Neural cell (in vitro differentiated cells): ENCODE data around the gene DIS3L. TPM values are rescaled to one million over a fixed set of nuclear protein-coding genes. Genes with fewer than 3 reads are reported as not detected.

ENCODE experiments used
- H2AFZ ChIP-seq: fragments of 200-600, 300-800 bp; sonication (generic), shearing (Covaris generic); 2 replicates; pipeline ENCODE4 v1.6.0; 2014; ENCODE audit warnings: low read depth, mild to moderate bottlenecking, antibody characterized with exemption, low read length, moderate library complexity
- H3F3A ChIP-seq: fragments of 200-600 bp; shearing (Covaris generic); 2 replicates; pipeline ENCODE4 v1.6.1; 2016; ENCODE audit warnings: mild to moderate bottlenecking, moderate library complexity, mixed read lengths, antibody characterized with exemption, low read length; ENCODE audit not compliant: insufficient read depth, poor library complexity, severe bottlenecking
- H3K27ac ChIP-seq: fragments of 200-600, 300-800 bp; sonication (generic), shearing (Covaris generic); 2 replicates; pipeline ENCODE4 v1.5.1; 2014; ENCODE audit warnings: mild to moderate bottlenecking, low read length, moderate library complexity
- H3K27me3 ChIP-seq: fragments of 300-800, 200-600 bp; sonication (generic), shearing (Covaris generic); 2 replicates; pipeline ENCODE4 v1.6.0; 2014; ENCODE audit warnings: mild to moderate bottlenecking, low read depth, low read length, moderate library complexity; ENCODE audit not compliant: insufficient read depth
- H3K36me3 ChIP-seq: fragments of 300-800, 200-600 bp; sonication (generic), shearing (Covaris generic); 2 replicates; pipeline ENCODE4 v1.5.1; 2014; ENCODE audit warnings: mild to moderate bottlenecking, antibody characterized with exemption, low read length, moderate library complexity; ENCODE audit not compliant: insufficient read depth
- H3K4me2 ChIP-seq: fragments of 300-800, 200-600 bp; sonication (generic), shearing (Covaris generic); 2 replicates; pipeline ENCODE4 v1.6.0; 2014; ENCODE audit warnings: mild to moderate bottlenecking, low read length
- H3K4me3 ChIP-seq: fragments of 300-800, 200-600 bp; sonication (generic), shearing (Covaris generic); 2 replicates; pipeline ENCODE4 v1.5.1; 2014; ENCODE audit warnings: mild to moderate bottlenecking, low read length, moderate library complexity
- H3K79me2 ChIP-seq: fragments of 200-600 bp; shearing (Covaris generic); replicated peaks from 2 replicates; pipeline ENCODE4 v1.6.0; 2014; ENCODE audit warnings: mild to moderate bottlenecking, low read length, moderate library complexity; ENCODE audit not compliant: insufficient read depth
- H3K9ac ChIP-seq: fragments of 300-800, 200-600 bp; sonication (generic), shearing (Covaris generic); 2 replicates; pipeline ENCODE4 v1.6.1; 2016; ENCODE audit warnings: mild to moderate bottlenecking, low read length, mixed read lengths
- H3K9me2 ChIP-seq: fragments of 200-600 bp; shearing (Covaris generic); 2 replicates; pipeline ENCODE4 v1.6.1; 2016; ENCODE audit warnings: mild to moderate bottlenecking, low read length, mixed read lengths; ENCODE audit not compliant: insufficient read depth
- H3K9me3 ChIP-seq: fragments of 200-600, 300-800 bp; sonication (generic), shearing (Covaris generic); 2 replicates; pipeline ENCODE4 v1.6.1; 2016; ENCODE audit warnings: mild to moderate bottlenecking, mixed run types, low read length, moderate library complexity, mixed read lengths
- H4K20me1 ChIP-seq: fragments of 200-600 bp; shearing (Covaris generic); 2 replicates; pipeline ENCODE4 v1.6.1; 2016; ENCODE audit warnings: mild to moderate bottlenecking, mixed run types; ENCODE audit not compliant: insufficient read depth
- CTCF ChIP-seq: fragments of 450-650 bp; IDR thresholded peaks from 2 replicates; pipeline ENCODE4 v1.5.1; 2014; ENCODE audit warnings: antibody characterized with exemption, mild to moderate bottlenecking, moderate library complexity; ENCODE audit not compliant: poor library complexity, severe bottlenecking
- EP300 ChIP-seq: fragments of 450-650 bp; conservative IDR thresholded peaks from 2 replicates; pipeline ENCODE4 v1.6.1; 2014; ENCODE audit warnings: antibody characterized with exemption, mild to moderate bottlenecking, moderate library complexity; ENCODE audit not compliant: poor library complexity, severe bottlenecking
- EZH2 ChIP-seq: fragments of 200-600, 300-800 bp; shearing (Covaris generic), sonication (generic); IDR thresholded peaks from 2 replicates; pipeline ENCODE4 v1.6.1; 2014; ENCODE audit warnings: antibody characterized with exemption, low read length, borderline replicate concordance, mild to moderate bottlenecking; ENCODE audit not compliant: insufficient read depth, poor library complexity, severe bottlenecking
- MXI1 ChIP-seq: fragments of 450-650 bp; conservative IDR thresholded peaks from 2 replicates; pipeline ENCODE4 v1.6.1; 2014; ENCODE audit warnings: antibody characterized with exemption, mild to moderate bottlenecking; ENCODE audit not compliant: poor library complexity, severe bottlenecking
- POLR2AphosphoS5 ChIP-seq: IDR thresholded peaks from 2 replicates; pipeline ENCODE4 v1.6.1; 2012
- RAD21 ChIP-seq: fragments of 450-650 bp; conservative IDR thresholded peaks from 2 replicates; pipeline ENCODE4 v1.6.1; 2014; ENCODE audit warnings: antibody characterized with exemption, mild to moderate bottlenecking, moderate library complexity
- REST ChIP-seq: IDR thresholded peaks from 2 replicates; pipeline ENCODE4 v1.6.1; 2012; ENCODE audit warnings: borderline replicate concordance
- SMC3 ChIP-seq: fragments of 450-650 bp; conservative IDR thresholded peaks from 2 replicates; pipeline ENCODE4 v1.6.1; 2014; ENCODE audit warnings: antibody characterized with exemption, mild to moderate bottlenecking, moderate library complexity; ENCODE audit not compliant: poor library complexity
- TAF1 ChIP-seq: IDR thresholded peaks from 2 replicates; pipeline ENCODE4 v1.6.1; 2012; ENCODE audit warnings: low read depth
- polyA plus RNA-seq: library from polyadenylated mRNA; depleted of rRNA; stranded (reverse); fragments of >200 nt; gene quantifications from 2 replicates; pipeline ENCODE4 v1.2.3, GENCODE V29; 2014

Gene DIS3L
- polyA plus RNA-seq, 1 donor from 2014 or later, result 9.9 TPM

- Histone ChIP-seq H3K9ac (no peak overlapping the region), H4K20me1 (no peaks in the 10 kb centered on the region), H3K4me2 (no peak overlapping the region), H3K9me3 (no peaks in the 10 kb centered on the region), H3F3A (no peaks in the 10 kb centered on the region), H3K27me3 (peaks cover 68% of the 10 kb centered on the region), H3K9me2 (no peaks in the 10 kb centered on the region), H3K27ac (no peak overlapping the region), H2AFZ (no peak overlapping the region), H3K79me2 (no peaks in the 10 kb centered on the region), H3K36me3 (no peaks in the 10 kb centered on the region), H3K4me3 (no peak overlapping the region)
- TF ChIP-seq SMC3 (no peak), TAF1 (no peak), REST (no peak), RAD21 (no peak), EP300 (no peak), EZH2 (no peak), POLR2AphosphoS5 (no peak), MXI1 (no peak), CTCF (no peak)
Measured at GRCh38 chr15:66254951-66255676, 38.3 kb upstream of the DIS3L start.

- no peak for TF ChIP-seq SMC3
- no peak for TF ChIP-seq MXI1
- TF ChIP-seq TAF1, result no peak
- TF ChIP-seq CTCF, result no peak
- no peak for TF ChIP-seq EP300
- TF ChIP-seq EZH2, result no peak
- Histone ChIP-seq H3F3A (no peaks in the 10 kb centered on the region), H3K9ac (no peak overlapping the region), H3K4me2 (no peak overlapping the region), H3K4me3 (no peak overlapping the region), H3K36me3 (no peaks in the 10 kb centered on the region), H3K79me2 (no peaks in the 10 kb centered on the region), H3K9me3 (no peaks in the 10 kb centered on the region), H2AFZ (no peak overlapping the region), H3K27me3 (peaks cover 53% of the 10 kb centered on the region), H3K27ac (no peak overlapping the region), H3K9me2 (no peaks in the 10 kb centered on the region), H4K20me1 (no peaks in the 10 kb centered on the region)
Measured at GRCh38 chr15:66256692-66257091, 36.7 kb upstream of the DIS3L start.
